ENCODE data around the gene NDP.
A peak's percentile ranks its signal among the peaks of the same experiment; 100 is the strongest.

Gene NDP

DNA sequence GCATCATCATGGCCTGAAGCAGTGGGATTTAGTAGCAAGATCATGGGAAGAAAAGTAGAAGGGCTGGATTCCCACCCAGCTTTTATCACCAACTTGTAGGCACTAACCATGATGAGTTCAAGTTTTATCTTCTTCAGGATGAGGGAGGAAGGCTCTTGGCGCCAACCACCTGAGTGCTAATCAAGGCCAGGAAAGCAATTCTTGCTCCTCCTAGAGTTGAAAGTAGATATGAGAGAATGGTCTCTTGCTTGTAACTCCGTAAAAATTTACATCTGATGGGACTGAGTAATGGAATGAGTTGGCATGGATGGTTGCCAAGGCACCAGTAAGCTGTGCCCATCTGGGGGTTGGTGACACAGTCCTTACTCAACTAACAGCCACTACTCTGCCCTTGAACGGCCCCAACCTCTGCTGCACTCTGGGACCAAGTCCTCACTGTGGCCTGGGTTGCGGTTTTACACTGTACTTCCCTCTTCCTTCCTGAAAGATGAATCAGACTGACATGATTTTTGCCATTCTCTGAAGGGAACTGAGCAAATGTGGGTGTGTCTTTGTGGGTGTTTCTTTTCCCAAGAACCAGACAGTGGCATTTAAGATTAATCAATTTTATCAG, 39.4 kb upstream of the NDP start:
- TF ChIP-seq, protein P1, sequence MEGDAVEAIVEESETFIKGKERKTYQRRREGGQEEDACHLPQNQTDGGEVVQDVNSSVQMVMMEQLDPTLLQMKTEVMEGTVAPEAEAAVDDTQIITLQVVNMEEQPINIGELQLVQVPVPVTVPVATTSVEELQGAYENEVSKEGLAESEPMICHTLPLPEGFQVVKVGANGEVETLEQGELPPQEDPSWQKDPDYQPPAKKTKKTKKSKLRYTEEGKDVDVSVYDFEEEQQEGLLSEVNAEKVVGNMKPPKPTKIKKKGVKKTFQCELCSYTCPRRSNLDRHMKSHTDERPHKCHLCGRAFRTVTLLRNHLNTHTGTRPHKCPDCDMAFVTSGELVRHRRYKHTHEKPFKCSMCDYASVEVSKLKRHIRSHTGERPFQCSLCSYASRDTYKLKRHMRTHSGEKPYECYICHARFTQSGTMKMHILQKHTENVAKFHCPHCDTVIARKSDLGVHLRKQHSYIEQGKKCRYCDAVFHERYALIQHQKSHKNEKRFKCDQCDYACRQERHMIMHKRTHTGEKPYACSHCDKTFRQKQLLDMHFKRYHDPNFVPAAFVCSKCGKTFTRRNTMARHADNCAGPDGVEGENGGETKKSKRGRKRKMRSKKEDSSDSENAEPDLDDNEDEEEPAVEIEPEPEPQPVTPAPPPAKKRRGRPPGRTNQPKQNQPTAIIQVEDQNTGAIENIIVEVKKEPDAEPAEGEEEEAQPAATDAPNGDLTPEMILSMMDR (conservative IDR thresholded peaks at IDR 0.05; ENCODE audit: low read length) = 0 out of 2 replicates have a peak, but pooled peaks have one; percentile 10
- H3K4me3 ChIP-seq (ENCODE audit: low read length) = no peak overlapping the region
- peak; percentile 85 for DNase-seq (ENCODE audit: low read depth)

DNA sequence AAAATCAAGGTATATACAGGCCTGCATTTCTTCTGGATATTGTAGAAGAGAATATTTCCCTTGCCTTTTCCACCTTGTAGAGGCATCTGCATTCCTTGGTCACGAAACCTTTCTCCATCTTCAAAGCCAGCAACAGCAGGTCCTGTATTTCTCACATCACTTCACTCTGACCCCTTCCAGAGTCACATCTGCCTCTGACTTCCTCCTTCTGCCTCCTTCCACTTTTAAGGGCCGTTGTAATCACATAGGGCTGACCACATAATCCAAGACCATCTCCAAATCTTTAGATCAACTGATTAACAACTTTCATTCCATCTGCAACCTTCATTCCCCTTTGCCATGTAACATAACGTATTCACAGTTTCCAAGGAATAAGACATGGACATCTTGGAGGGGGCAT, 38.3 kb upstream of the NDP start:
- H3K4me3 ChIP-seq (ENCODE audit: low read length) = no peak overlapping the region
- TF ChIP-seq, protein P1 (conservative IDR thresholded peaks at IDR 0.05; ENCODE audit: low read length) = no peak
- no peak for DNase-seq (ENCODE audit: low read depth)

DNA sequence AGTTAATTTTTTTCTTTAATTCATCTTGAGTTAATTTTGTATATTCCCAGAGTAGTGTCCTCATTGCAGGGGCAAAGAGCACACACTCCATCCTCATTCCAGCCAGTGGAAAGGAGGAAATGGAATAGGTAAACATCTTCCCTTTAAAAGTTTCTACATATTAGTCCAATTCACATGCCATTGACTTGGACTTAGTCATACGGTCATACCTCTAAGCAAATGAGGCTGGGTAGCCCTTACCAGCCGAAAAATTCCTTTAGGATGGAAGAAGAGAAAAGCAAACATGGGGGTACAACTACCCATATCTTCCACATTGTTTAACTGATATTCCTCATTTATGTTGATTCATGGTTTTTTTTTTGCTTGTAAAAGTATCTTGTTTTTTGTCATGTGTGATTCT, 37.4 kb upstream of the NDP start:
- TF ChIP-seq, protein P1 (conservative IDR thresholded peaks at IDR 0.05; ENCODE audit: low read length) = no peak
- H3K4me3 ChIP-seq (ENCODE audit: low read length) = no peak overlapping the region
- no peak for DNase-seq (ENCODE audit: low read depth)

DNA sequence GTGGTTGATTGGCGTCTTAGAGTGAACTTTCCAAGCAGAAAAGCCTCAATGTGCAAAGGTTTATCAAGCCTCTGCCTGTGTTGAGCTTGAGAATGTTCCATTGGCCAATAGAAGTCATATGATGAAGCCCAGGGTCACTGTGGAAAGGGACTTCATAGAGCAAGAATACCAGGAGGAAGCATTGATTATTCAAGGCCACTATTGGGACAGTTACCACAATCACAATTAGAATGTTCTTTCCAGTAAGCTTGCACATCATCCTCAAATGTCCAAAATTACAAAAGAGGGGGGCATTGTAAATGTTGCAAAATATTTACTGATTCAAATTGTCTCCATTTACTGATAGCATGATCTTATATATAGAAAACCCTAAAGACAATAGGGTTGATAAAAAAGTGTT, 32.9 kb upstream of the NDP start:
- TF ChIP-seq, protein P1 (conservative IDR thresholded peaks at IDR 0.05; ENCODE audit: low read length) = no peak

DNA sequence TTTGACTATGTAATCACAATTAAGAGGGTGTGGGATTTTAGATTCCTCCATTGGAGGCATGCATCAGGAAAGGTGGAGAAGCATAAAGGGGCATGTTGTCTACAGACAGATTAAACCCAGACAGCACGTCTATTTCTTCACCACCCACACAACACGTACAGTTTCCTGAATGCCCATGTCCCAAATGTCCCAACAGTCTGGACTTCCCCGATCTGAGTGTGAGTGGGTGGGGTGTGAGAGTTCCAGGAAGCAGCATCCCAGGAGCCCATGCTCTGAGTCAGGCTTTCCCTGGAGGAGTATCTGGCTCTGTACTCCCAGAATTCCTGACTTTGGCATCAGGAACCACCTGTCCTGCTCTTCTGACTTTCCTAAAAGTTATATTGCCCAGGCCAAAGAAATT, 30.8 kb upstream of the NDP start:
- H3K4me3 ChIP-seq (ENCODE audit: low read length) = no peak overlapping the region
- peak; percentile 3 for DNase-seq (ENCODE audit: low read depth)
- TF ChIP-seq, protein P1 (conservative IDR thresholded peaks at IDR 0.05; ENCODE audit: low read length) = no peak

More for the DNA sequence above, 32.9 kb upstream of the NDP start:
- no peak overlapping the region for H3K4me3 ChIP-seq (ENCODE audit: low read length)
- no peak for DNase-seq (ENCODE audit: low read depth)

DNA sequence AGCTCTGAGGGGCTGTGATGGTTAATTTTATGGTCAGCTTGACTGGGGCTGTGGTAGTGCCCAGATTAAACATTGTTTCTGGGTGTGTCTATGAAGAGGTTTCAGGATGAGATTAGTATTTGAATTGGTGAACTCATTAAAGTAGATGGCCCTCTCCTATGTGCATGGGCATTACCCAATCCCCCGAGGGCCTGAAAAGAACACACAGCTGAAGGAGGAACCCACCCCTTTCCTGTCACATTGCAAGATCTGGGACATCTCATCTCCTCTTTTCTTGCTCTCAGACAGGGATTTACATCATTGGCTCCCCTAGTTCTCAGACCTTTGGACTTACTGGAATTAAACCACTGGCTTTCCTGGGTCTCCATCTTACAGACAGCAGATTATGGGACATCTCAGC, 29.4 kb upstream of the NDP start:
- TF ChIP-seq, protein P1 (conservative IDR thresholded peaks at IDR 0.05; ENCODE audit: low read length) = no peak
- no peak for DNase-seq (ENCODE audit: low read depth)
- H3K4me3 ChIP-seq (ENCODE audit: low read length) = no peak overlapping the region

DNA sequence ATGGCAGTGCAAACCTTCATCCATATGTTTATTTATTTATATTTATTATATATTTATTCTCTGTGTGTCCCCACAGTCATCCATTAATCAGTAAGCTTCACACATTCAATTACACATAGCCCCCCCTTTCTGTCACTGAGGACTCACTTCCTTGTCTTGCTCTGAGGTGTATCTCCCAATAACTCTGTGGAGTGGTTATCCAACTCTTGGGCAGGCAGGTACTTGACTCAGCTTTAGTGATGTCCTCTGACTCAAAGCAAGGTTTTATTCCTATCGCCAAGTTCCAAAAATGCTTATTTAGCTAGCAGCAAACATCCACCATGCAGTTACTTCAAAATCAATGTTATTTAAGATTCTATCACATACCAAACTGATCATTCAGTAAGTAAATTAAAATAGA, 25.2 kb upstream of the NDP start:
- H3K4me3 ChIP-seq (ENCODE audit: low read length) = no peak overlapping the region
- TF ChIP-seq, protein P1 (conservative IDR thresholded peaks at IDR 0.05; ENCODE audit: low read length) = no peak
- DNase-seq (ENCODE audit: low read depth) = no peak
